GM18507 (cell line): ENCODE data around the gene PDE5A.
"Not testable (repeated sequence)": the region's sequence is repeated elsewhere in the genome, so short reads cannot be mapped to it uniquely, and the experiment has no call there.

Source experiments
- DNase-seq: peaks from one replicate; pipeline ENCODE4 v3.0.0; 2011; ENCODE audit warnings: low read depth; ENCODE audit not compliant: insufficient read length; ENCODE audit errors: extremely low spot score
- FAIRE-seq: peaks from 2 replicates; lab custom pipeline; 2011; peaks lifted over from hg19 to GRCh38; lab: Jason Lieb, UNC

The PDE5A gene

DNA sequence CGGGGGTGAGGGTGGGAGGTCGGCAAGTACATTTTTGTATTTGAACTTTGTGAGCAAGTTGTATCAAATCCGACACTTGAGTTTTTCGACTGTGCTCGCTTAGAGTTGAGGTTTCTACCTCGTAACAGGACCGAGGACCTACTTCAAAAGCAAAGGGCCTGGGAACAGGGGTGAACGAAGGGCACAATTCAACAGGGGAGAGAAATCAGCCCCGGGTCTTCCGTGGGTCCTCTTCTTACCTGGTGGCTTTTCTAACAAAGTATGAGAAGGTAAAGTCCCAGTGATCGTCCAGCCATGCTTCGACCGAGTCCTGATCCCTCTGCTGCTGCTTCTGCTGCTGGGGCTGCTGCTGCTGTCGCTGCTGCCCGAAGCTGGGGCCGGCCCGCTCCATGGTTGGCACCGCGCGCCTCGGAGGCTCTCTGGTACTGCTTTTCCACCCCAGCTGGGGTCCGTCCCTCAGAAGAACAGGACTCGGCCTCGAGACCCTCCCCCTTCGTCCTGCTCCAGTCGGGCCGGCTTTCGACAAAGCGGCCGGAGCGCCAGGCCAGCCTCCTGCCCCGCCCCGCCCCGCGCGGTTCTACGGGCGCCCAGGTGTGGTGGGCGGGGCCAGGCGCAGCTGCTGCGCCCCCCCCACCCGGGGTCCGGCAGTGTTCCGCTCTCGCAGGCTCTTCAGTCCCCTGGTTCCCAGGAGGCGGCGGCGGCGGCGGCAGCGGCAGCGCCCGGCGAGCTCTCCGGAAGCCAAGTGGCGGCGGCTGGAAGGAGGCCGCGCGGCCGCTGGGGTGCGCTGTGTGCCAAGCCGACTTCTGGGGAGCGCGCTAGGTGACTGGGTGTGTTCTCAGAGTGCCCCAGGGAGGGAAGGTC lies at the start of gene PDE5A:
Gene PDE5A (minus strand): TSS at position 524 of the 861 bp plus-strand sequence. CDS start 133 bp downstream, at position 391.
- peak; percentile 63 for DNase-seq
- FAIRE-seq, result peak; percentile 46

GRCh38 chr4:119676101-119676500 lies 47.5 kb upstream of the PDE5A start:
- no peak for DNase-seq
- FAIRE-seq, result no peak

DNA sequence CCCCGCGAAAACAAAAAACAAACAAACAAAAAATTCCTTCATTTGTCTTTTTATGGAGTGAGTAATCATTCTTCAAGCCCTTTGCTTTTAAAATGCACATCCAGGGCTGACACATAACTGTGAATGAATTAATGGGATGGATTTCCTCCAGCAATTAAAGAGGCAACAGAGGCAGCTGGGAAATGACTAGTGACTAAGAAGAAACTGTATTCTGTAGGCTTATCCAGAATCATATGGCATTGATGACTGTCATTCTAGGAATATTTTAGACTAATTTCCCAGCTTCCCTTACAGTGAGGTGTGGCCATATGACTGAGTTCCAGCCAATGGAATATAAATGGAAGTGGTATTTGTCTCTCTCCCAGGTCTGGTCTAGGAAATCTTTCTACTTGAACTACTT lies 46.8 kb upstream of the PDE5A start:
- no peak for DNase-seq
- no peak for FAIRE-seq

DNA sequence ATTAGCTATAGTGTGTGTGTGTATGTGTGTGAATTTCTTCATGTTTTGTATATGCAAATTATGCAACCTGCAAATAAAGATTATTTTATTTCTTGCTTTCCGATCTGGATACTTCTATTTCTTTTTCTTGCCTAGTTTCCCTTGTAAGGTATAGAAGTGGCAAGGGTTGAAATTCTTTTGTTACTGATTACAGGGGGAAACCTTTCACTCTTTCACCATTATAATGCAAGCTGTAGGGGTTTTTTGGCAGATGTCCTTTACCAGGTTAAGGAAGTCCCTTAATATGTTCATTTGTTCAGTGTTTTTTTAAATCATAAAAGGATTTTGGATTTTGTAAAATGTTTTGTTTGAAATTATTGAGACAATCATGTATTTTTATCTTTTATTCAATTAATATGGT lies 44.3 kb upstream of the PDE5A start:
- DNase-seq (no peak), FAIRE-seq (no peak)

DNA sequence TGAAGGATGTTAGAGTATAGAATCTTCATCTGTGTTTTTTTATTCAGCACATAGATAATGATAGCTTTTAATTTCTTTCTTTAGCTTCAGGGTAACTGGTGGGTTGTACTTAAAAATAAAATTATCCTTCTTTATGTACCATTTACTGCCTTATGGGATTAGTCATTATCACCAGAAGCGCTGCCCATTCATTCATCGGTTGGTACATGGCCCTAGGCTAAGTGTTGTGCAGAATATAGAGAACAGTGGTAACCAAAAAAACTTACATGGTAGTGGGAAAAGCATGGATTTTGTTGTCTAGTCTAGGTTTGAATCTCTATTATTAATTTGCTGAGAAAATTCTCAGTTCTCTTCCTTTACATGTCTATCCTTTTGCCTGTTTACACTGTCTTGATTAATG lies 43.5 kb upstream of the PDE5A start:
- DNase-seq (no peak), FAIRE-seq (no peak)

GRCh38 chr4:119671205-119671604 lies 42.6 kb upstream of the PDE5A start:
- FAIRE-seq, result no peak
- DNase-seq, result no peak

DNA sequence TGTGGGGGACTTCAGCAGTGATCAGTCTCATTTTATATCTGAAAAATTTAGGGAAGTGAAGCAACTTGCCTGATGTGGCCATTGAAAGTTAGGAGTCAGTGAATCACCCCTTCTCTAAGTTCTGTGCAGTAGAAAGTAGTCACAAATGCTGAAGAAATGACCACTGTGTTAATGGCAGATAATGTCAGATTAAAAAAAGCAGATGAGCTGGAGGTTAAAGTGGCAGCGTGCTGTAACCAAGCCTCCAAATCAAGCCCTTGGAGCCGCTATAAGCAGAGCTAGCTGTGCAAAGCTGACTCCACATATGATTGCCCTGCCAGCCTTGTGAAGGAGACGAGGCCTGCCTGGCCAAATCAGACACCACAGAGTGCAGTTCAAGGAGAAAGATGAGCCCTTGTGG lies 39.2 kb upstream of the PDE5A start:
- FAIRE-seq (no peak), DNase-seq (no peak)

DNA sequence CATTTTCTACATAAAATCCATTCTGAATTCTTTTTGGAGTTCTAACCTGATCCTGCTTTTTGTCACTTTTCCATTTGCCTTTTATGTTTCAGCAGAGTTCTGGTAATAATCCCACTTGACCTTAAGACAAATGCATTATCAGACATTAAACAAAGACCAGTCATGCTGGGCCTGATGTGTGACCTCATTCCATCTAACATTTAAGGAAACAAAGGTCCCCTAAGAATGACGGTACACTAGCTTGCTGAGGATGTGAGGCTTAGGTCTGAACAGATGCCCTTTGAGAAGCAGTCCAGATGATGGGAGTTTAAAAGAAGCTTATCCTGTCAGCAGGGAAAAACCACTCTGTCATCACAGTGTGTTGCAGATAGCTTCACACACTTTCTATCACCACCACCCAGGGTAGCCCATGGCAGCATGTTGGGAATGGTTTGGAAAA lies 38.1 kb upstream of the PDE5A start:
- FAIRE-seq (no peak), DNase-seq (no peak)

GRCh38 chr4:119665752-119666151 lies 37.1 kb upstream of the PDE5A start:
- DNase-seq (no peak), FAIRE-seq (no peak)

GRCh38 chr4:119664168-119664907 lies 35.7 kb upstream of the PDE5A start:
- no peak for FAIRE-seq
- no peak for DNase-seq

- FAIRE-seq (no peak), DNase-seq (no peak)
These were observed 34.7 kb upstream of the PDE5A start for GRCh38 chr4:119663160-119663788.

- not testable (repeated sequence) for DNase-seq
These were observed 34.0 kb upstream of the PDE5A start for GRCh38 chr4:119662612-119663011.

DNA sequence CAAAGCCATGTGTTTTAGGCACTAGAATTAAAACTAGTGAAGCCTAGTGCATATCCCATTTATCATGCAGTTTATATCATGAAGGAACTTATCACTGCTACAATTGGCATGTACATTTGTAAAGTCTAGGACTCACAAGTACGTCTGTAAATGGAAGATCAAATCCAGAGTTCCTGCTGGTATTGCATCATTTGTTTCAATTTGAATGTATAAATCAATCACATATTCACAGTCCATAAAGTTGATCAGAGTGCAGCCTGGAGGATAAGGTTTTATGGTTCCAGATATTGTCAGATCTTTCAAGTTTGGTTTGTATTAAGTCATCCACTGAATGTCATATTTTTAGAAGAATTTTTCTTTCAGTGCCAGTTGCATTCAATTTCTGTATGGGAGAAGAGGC lies 32.6 kb upstream of the PDE5A start:
- FAIRE-seq, result no peak
- no peak for DNase-seq

More at GRCh38 chr4:119662612-119663011, 34.0 kb upstream of the PDE5A start:
- FAIRE-seq, result not testable (repeated sequence)

- DNase-seq (no peak), FAIRE-seq (no peak)
These were observed 31.0 kb upstream of the PDE5A start for GRCh38 chr4:119659576-119659975.

DNA sequence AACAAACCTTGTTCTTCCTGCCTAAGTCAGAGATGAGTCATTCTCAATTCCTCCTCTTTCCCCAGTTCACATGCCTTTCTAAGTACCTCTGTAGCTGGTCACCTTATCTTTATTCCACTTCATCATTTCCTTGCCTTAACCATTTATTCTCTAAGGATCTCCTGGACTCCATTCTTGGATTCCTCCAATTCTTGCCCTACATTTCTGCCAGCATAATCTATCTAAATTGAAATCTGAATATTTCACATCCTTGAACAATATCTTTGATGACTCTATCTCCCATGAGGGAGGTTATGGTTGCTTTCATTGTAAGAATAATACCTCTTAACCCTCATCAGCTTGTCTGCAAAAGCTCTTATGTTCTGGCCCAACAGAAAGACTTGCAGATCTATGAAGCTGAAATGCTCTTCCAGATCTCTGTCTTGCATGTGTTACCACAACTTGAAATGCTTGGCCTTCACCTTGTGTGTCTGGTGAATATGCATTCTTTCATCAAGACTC lies 28.6 kb upstream of the PDE5A start:
- DNase-seq (no peak), FAIRE-seq (no peak)

DNA sequence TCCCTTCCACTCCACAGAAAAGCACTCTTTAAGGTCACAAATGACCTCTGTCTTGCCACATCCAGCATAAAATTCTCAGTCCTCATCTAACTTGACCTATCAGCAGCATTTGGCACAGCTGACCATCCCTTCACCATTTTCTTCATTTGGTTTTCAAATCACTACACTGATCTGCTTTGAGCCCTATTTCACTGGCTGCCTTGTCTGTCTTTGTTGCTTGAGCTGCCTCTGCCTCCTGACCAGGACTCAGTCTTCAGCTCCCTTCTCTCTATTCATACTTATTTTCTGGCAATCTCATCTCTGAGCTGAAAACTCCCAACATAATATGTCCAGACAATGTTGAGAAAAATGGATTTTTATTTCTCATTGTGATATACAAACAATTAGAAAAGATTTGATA lies 27.7 kb upstream of the PDE5A start:
- FAIRE-seq, result no peak
- no peak for DNase-seq

- DNase-seq (no peak), FAIRE-seq (no peak)
These were observed 26.7 kb upstream of the PDE5A start for GRCh38 chr4:119655111-119655837.

- FAIRE-seq (no peak), DNase-seq (no peak)
These were observed 25.4 kb upstream of the PDE5A start for GRCh38 chr4:119653990-119654389.

- FAIRE-seq, result no peak
- no peak for DNase-seq
These were observed 24.4 kb upstream of the PDE5A start for GRCh38 chr4:119652998-119653397.
